Neural progenitor cell (in vitro differentiated cells): Measurements from ENCODE around the gene ZXDC. TPM values are rescaled to one million over a fixed set of nuclear protein-coding genes. Genes with fewer than 3 reads are reported as not detected.

ENCODE experiments used
- DNase-seq: peaks from one replicate; pipeline ENCODE4 v3.0.0-alpha.2; 2016; ENCODE audit warnings: low spot score
- H2AFZ ChIP-seq: fragments of 200-600 bp; sonication (generic); replicated peaks from 2 replicates; pipeline ENCODE4 v1.6.1; 2016; ENCODE audit warnings: antibody characterized with exemption
- H3F3A ChIP-seq: fragments of 200-600 bp; sonication (generic); 2 replicates; pipeline ENCODE4 v1.6.1; 2016; ENCODE audit warnings: antibody characterized with exemption, low read depth
- H3K27ac ChIP-seq: fragments of 200-600 bp; sonication (generic); 2 replicates; pipeline ENCODE4 v1.5.1; 2016; ENCODE audit warnings: mild to moderate bottlenecking
- H3K27me3 ChIP-seq: fragments of 200-600 bp; sonication (generic); 2 replicates; pipeline ENCODE4 v1.6.1; 2016; ENCODE audit warnings: mild to moderate bottlenecking, moderate library complexity
- H3K36me3 ChIP-seq: fragments of 200-600 bp; sonication (generic); 2 replicates; pipeline ENCODE4 v1.5.1; 2016
- H3K4me1 ChIP-seq: fragments of 200-600 bp; sonication (generic); 2 replicates; pipeline ENCODE4 v1.6.1; 2016; ENCODE audit warnings: mixed run types
- H3K4me2 ChIP-seq: fragments of 200-600 bp; sonication (generic); 2 replicates; pipeline ENCODE4 v1.6.1; 2016
- H3K4me3 ChIP-seq: fragments of 200-600 bp; sonication (generic); 2 replicates; pipeline ENCODE4 v1.5.1; 2016
- H3K79me2 ChIP-seq: fragments of 200-600 bp; sonication (generic); 2 replicates; pipeline ENCODE4 v1.6.1; 2016; ENCODE audit warnings: low read depth
- H3K9ac ChIP-seq: fragments of 200-600 bp; sonication (generic); 2 replicates; pipeline ENCODE4 v1.6.1; 2016
- H3K9me3 ChIP-seq: fragments of 200-600 bp; sonication (generic); 2 replicates; pipeline ENCODE4 v1.5.1; 2016; ENCODE audit warnings: low read depth
- H4K20me1 ChIP-seq: fragments of 200-600 bp; sonication (generic); 2 replicates; pipeline ENCODE4 v1.6.1; 2016; ENCODE audit warnings: low read depth
- H3K27ac Mint-ChIP-seq: 3 replicates; pipeline ENCODE4 v1.8.0; 2021; ENCODE audit warnings: mixed read lengths
- H3K27me3 Mint-ChIP-seq: 2 replicates; pipeline ENCODE4 v1.8.0; 2022; ENCODE audit warnings: low read depth, mild to moderate bottlenecking, inconsistent platforms, moderate library complexity, mixed read lengths; ENCODE audit not compliant: insufficient read depth
- H3K36me3 Mint-ChIP-seq: 3 replicates; pipeline ENCODE4 v1.8.0; 2021; ENCODE audit warnings: mixed read lengths
- H3K4me1 Mint-ChIP-seq: 3 replicates; pipeline ENCODE4 v1.8.0; 2021; ENCODE audit warnings: mixed read lengths
- H3K4me3 Mint-ChIP-seq: 3 replicates; pipeline ENCODE4 v1.8.0; 2021; ENCODE audit warnings: mild to moderate bottlenecking, moderate library complexity, mixed read lengths
- H3K9me3 Mint-ChIP-seq: 3 replicates; pipeline ENCODE4 v1.8.0; 2020; ENCODE audit warnings: mixed read lengths
- CTCF ChIP-seq: fragments of 200-600 bp; sonication (generic); IDR thresholded peaks from 2 replicates; pipeline ENCODE4 v1.5.1; 2017; ENCODE audit warnings: antibody characterized with exemption, mild to moderate bottlenecking
- EZH2 ChIP-seq: fragments of 200-600 bp; sonication (generic); IDR thresholded peaks from 2 replicates; pipeline ENCODE4 v1.6.1; 2017; ENCODE audit warnings: antibody characterized with exemption, mild to moderate bottlenecking, moderate library complexity
- EZH2phosphoT487 ChIP-seq: fragments of 200-600 bp; sonication (generic); IDR thresholded peaks from 2 replicates; pipeline ENCODE4 v1.6.1; 2017; ENCODE audit warnings: antibody characterized with exemption
- total RNA-seq: library from RNA; depleted of rRNA; stranded (reverse); fragments of >200 nt; gene quantifications from 2 replicates; pipeline ENCODE4 v1.2.3, GENCODE V29; 2015; ENCODE audit warnings: low replicate concordance

The ZXDC gene
- total RNA-seq, 1 donor from 2014 or later, result 12.4 TPM

DNA sequence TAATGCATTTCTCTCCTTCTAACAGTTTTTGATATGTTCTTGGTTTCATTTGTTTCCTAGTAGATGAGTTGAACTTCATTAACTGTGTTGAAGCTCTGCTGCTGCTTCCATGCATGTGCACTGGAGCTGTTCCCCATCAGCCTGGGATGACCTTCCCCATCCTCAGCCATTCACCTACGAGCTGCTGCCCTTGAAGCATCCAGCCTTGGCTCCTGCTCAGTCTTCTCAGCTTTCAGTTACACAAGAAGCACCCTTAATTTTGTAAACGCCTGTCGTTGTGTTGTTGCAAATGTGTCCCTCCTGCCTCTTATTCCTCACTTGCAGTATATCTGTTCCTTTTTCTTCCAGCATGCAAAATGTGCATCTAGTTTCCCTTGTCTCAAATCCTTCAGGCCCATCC, 8.5 kb upstream of the ZXDC start:
- Mint-ChIP-seq H3K27ac (no peak overlapping the region), H3K9me3 (no peaks in the 10 kb centered on the region), H3K4me3 (no peak overlapping the region), H3K36me3 (no peaks in the 10 kb centered on the region), H3K27me3 (peaks cover 8% of the 10 kb centered on the region), H3K4me1 (peaks cover 31% of the 10 kb centered on the region)
- Histone ChIP-seq H3K4me3 (no peak overlapping the region), H3K4me2 (no peak overlapping the region), H3K27me3 (no peaks in the 10 kb centered on the region), H3K36me3 (no peaks in the 10 kb centered on the region), H3K9me3 (no peaks in the 10 kb centered on the region), H3K4me1 (no peaks in the 10 kb centered on the region), H3F3A (no peaks in the 10 kb centered on the region), H3K9ac (no peak overlapping the region), H3K79me2 (no peaks in the 10 kb centered on the region), H4K20me1 (no peaks in the 10 kb centered on the region), H2AFZ (no peak overlapping the region), H3K27ac (no peak overlapping the region)
- TF ChIP-seq CTCF (no peak), EZH2 (no peak), EZH2phosphoT487 (no peak)
- no peak for DNase-seq

- Mint-ChIP-seq H3K9me3 (no peaks in the 10 kb centered on the region), H3K4me1 (peaks cover 33% of the 10 kb centered on the region), H3K27me3 (peaks cover 7% of the 10 kb centered on the region), H3K27ac (no peak overlapping the region), H3K36me3 (no peaks in the 10 kb centered on the region), H3K4me3 (no peak overlapping the region)
- DNase-seq, result no peak
- Histone ChIP-seq H3K4me2 (no peak overlapping the region), H3K36me3 (no peaks in the 10 kb centered on the region), H4K20me1 (no peaks in the 10 kb centered on the region), H3K27ac (no peak overlapping the region), H3K4me3 (no peak overlapping the region), H3K79me2 (no peaks in the 10 kb centered on the region), H3K9me3 (no peaks in the 10 kb centered on the region), H3F3A (no peaks in the 10 kb centered on the region), H3K9ac (no peak overlapping the region), H3K27me3 (no peaks in the 10 kb centered on the region), H3K4me1 (no peaks in the 10 kb centered on the region), H2AFZ (no peak overlapping the region)
- no peak for TF ChIP-seq EZH2phosphoT487
- TF ChIP-seq CTCF, result no peak
- no peak for TF ChIP-seq EZH2
Observed at GRCh38 chr3:126483321-126483761, 7.7 kb upstream of the ZXDC start.

- Histone ChIP-seq H3K4me2 (no peak overlapping the region), H3K27ac (no peak overlapping the region), H4K20me1 (no peaks in the 10 kb centered on the region), H3F3A (no peaks in the 10 kb centered on the region), H3K27me3 (no peaks in the 10 kb centered on the region), H3K4me1 (no peaks in the 10 kb centered on the region), H3K4me3 (no peak overlapping the region), H3K9ac (no peak overlapping the region), H3K9me3 (no peaks in the 10 kb centered on the region), H2AFZ (no peak overlapping the region), H3K36me3 (no peaks in the 10 kb centered on the region), H3K79me2 (no peaks in the 10 kb centered on the region)
- Mint-ChIP-seq H3K27ac (peak overlapping the region; percentile 60), H3K27me3 (peaks cover 7% of the 10 kb centered on the region), H3K4me1 (peaks cover 33% of the 10 kb centered on the region), H3K9me3 (no peaks in the 10 kb centered on the region), H3K4me3 (no peak overlapping the region), H3K36me3 (no peaks in the 10 kb centered on the region)
- no peak for TF ChIP-seq EZH2
- TF ChIP-seq EZH2phosphoT487, result no peak
- TF ChIP-seq CTCF, result no peak
- no peak for DNase-seq
Observed at GRCh38 chr3:126482503-126483255, 7.0 kb upstream of the ZXDC start.
